OCI-LY3 (cell line): Measurements from ENCODE around the gene RAB5B.

Source experiments
- H2AFZ ChIP-seq: fragments of 200-600, 300-600 bp; shearing (Covaris generic); 2 replicates; pipeline ENCODE4 v1.6.0; 2014; ENCODE audit warnings: antibody characterized with exemption, low read depth, low read length
- H3K27ac ChIP-seq: fragments of 200-600, 300-600 bp; sonication (generic); 2 replicates; pipeline ENCODE4 v1.5.1; 2014; ENCODE audit warnings: mild to moderate bottlenecking, low read length, moderate library complexity, mixed read lengths
- H3K27me3 ChIP-seq: fragments of 200-600, 300-600 bp; sonication (generic); 2 replicates; pipeline ENCODE4 v1.6.1; 2014; ENCODE audit warnings: low read depth, low read length, mixed read lengths
- H3K36me3 ChIP-seq: fragments of 200-600, 300-600 bp; sonication (generic); replicated peaks from 2 replicates; pipeline ENCODE3; 2014; ENCODE audit warnings: low read depth, low read length, mixed read lengths
- H3K4me1 ChIP-seq: fragments of 300-600, 200-600 bp; sonication (generic); 2 replicates; pipeline ENCODE4 v1.6.1; 2014; ENCODE audit warnings: low read length, mixed read lengths
- H3K4me2 ChIP-seq: fragments of 200-600, 300-600 bp; sonication (generic); 2 replicates; pipeline ENCODE4 v1.6.1; 2014; ENCODE audit warnings: low read length, mixed read lengths
- H3K4me3 ChIP-seq: fragments of 300-600, 200-600 bp; sonication (generic); 2 replicates; pipeline ENCODE4 v1.5.1; 2014; ENCODE audit warnings: antibody characterized with exemption, mild to moderate bottlenecking, low read length, moderate library complexity
- H3K79me2 ChIP-seq: fragments of 300-600, 200-600 bp; shearing (Covaris generic); 2 replicates; pipeline ENCODE4 v1.6.1; 2014; ENCODE audit warnings: mild to moderate bottlenecking, low read length, mixed read lengths
- H3K9ac ChIP-seq: fragments of 300-600, 200-600 bp; shearing (Covaris generic); 2 replicates; pipeline ENCODE4 v1.6.0; 2014; ENCODE audit warnings: mild to moderate bottlenecking, low read length, moderate library complexity
- H3K9me3 ChIP-seq: fragments of 200-600, 300-600 bp; shearing (Covaris generic); 2 replicates; pipeline ENCODE4 v1.6.1; 2014; ENCODE audit warnings: low read length, mixed read lengths; ENCODE audit not compliant: insufficient read depth
- H4K20me1 ChIP-seq: fragments of 200-600, 300-600 bp; sonication (generic); 2 replicates; pipeline ENCODE4 v1.6.1; 2016; ENCODE audit warnings: low read length, mixed read lengths; ENCODE audit not compliant: insufficient read depth
- EZH2phosphoT487 ChIP-seq: fragments of 200-600 bp; shearing (Covaris generic); IDR thresholded peaks from 2 replicates; pipeline ENCODE4 v1.6.1; 2018; ENCODE audit warnings: antibody characterized with exemption, mixed run types, low read depth
- TF ChIP-seq, protein P1 (sequence below): fragments of 200-600, 300-600 bp; sonication (generic); IDR thresholded peaks from 2 replicates; pipeline ENCODE4 v1.5.1; 2014; ENCODE audit warnings: antibody characterized with exemption, low read length, low read depth

Gene RAB5B

DNA sequence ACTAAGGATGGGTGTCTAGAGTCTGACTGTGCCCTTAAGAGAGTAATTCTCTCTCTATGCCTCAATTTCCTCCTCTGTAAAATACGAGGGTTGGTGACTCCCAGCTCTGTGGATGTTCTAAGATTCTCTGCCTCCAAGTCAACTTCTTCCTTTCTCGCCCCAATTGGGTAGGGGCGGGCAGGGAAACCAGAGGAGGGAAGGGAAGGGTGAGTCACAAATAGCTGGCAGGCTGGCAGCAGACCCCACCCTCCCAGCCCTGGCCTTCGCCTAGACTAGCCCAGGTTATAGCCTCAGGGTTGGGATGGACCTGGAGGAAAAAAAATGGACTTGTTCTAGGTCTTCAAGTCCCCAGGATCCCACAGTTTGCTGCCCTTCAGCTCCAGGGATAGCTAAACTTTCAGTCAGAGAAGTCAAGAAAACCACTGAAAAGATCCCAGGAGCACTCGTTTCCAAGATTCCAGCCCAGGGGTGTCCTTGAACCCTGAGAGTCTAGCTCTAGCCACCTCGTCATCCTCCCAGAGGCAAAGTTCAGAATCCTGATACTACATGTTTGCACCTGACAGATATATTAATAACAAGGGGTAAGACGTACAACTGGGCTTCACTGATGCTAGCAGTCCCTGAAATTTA is 40.6 kb upstream of the RAB5B start:
- Histone ChIP-seq H3K4me1 (peaks cover 34% of the 10 kb centered on the region), H3K36me3 (no peaks in the 10 kb centered on the region), H3K27ac (no peak overlapping the region), H3K9me3 (peaks cover 4% of the 10 kb centered on the region; the same call in 1 of the 2 replicates), H3K9ac (no peak overlapping the region), H3K79me2 (peaks cover 6% of the 10 kb centered on the region; the same call in 1 of the 2 replicates), H3K4me3 (no peak overlapping the region), H3K4me2 (no peak overlapping the region), H4K20me1 (no peaks in the 10 kb centered on the region), H2AFZ (no peak overlapping the region), H3K27me3 (peaks cover 3% of the 10 kb centered on the region; the same call in 1 of the 2 replicates)
- TF ChIP-seq EZH2phosphoT487, result no peak
- TF ChIP-seq, protein P1, sequence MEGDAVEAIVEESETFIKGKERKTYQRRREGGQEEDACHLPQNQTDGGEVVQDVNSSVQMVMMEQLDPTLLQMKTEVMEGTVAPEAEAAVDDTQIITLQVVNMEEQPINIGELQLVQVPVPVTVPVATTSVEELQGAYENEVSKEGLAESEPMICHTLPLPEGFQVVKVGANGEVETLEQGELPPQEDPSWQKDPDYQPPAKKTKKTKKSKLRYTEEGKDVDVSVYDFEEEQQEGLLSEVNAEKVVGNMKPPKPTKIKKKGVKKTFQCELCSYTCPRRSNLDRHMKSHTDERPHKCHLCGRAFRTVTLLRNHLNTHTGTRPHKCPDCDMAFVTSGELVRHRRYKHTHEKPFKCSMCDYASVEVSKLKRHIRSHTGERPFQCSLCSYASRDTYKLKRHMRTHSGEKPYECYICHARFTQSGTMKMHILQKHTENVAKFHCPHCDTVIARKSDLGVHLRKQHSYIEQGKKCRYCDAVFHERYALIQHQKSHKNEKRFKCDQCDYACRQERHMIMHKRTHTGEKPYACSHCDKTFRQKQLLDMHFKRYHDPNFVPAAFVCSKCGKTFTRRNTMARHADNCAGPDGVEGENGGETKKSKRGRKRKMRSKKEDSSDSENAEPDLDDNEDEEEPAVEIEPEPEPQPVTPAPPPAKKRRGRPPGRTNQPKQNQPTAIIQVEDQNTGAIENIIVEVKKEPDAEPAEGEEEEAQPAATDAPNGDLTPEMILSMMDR, result no peak

DNA sequence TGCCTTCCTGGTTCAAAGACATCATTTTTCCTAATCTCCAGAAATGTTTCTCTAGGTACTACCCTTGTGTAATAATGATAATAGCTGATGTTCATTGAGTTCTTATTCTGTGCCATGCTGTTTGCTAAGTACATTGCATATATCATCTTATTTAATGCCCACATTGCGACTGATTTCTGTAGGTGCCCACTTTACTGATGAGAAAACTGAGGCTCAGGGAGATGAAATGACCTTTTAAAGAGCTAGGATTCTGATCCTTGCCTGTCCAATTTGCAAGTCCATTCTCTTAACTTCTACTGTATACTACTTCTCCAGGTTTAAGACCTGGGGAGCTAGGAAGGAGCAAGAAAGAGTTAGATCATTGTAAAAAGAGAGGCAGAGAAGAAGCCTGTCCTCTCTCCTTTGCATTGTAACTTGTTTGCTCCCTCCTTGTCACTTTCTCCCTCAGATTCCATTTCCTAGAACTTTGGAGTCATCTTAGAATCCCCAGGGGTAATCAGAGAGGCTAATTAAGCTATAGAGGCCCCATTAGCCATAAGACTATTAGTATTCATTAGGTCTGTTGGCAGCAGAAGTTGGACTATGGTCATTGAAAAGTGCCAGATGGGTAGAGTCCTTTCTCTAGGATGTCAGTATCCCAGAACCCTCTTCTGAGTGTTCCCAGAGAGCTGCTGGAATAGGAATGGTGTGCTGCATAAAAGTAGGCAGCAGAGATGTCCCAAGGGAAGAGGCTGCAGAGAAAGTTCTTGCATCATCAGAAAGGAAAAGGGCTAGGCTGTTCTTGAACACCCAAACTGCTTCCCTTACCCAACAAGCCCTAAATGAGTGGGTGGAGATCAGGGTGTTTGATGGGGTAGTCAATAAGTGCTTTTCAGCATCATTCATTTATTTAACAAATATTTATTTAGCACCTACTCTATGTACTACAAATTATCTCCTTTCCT is 39.8 kb upstream of the RAB5B start:
- no peak overlapping the region for H3K27ac ChIP-seq

DNA sequence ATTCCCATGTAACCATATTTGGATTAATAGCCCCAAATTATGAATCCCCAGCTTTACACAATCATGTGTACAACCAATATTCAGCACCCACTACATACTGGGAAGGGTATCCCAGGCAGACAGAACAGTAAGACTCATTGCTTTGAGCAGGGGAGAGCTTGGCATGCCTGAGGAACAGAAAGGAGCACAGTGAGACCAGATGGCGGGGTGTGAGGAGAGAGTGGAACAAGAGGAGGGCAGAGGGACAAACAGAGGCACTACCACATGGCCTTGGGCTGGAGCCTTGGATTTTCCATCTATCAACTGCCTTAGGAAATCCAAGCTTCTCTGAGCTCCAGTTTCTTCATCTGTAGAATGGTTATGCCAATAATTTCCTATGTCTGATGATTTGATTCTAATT is 39.1 kb upstream of the RAB5B start:
- H3K27ac ChIP-seq, result no peak overlapping the region
- no peak overlapping the region for H3K4me2 ChIP-seq
- peaks cover 3% of the 10 kb centered on the region; the same call in 1 of the 2 replicates for H3K9me3 ChIP-seq
- no peaks in the 10 kb centered on the region for H3K79me2 ChIP-seq
- H3K27me3 ChIP-seq, result peaks cover 3% of the 10 kb centered on the region; the same call in 1 of the 2 replicates
- H3K9ac ChIP-seq, result no peak overlapping the region
- no peak overlapping the region for H3K4me3 ChIP-seq
- H4K20me1 ChIP-seq, result no peaks in the 10 kb centered on the region
- no peak overlapping the region for H2AFZ ChIP-seq
- no peaks in the 10 kb centered on the region for H3K36me3 ChIP-seq
- peaks cover 23% of the 10 kb centered on the region for H3K4me1 ChIP-seq
- no peak for TF ChIP-seq EZH2phosphoT487
- TF ChIP-seq, protein P1, result no peak

More for the DNA sequence above, 39.8 kb upstream of the RAB5B start:
- Histone ChIP-seq H3K79me2 (peaks cover under 1% of the 10 kb centered on the region; the same call in 1 of the 2 replicates), H3K27me3 (peaks cover 3% of the 10 kb centered on the region; the same call in 1 of the 2 replicates), H3K9me3 (peaks cover 4% of the 10 kb centered on the region; the same call in 1 of the 2 replicates), H3K4me2 (no peak overlapping the region), H3K4me3 (no peak overlapping the region), H3K9ac (no peak overlapping the region), H3K36me3 (no peaks in the 10 kb centered on the region), H3K4me1 (peaks cover 28% of the 10 kb centered on the region), H4K20me1 (no peaks in the 10 kb centered on the region), H2AFZ (no peak overlapping the region)
- TF ChIP-seq, protein P1, result no peak
- no peak for TF ChIP-seq EZH2phosphoT487

DNA sequence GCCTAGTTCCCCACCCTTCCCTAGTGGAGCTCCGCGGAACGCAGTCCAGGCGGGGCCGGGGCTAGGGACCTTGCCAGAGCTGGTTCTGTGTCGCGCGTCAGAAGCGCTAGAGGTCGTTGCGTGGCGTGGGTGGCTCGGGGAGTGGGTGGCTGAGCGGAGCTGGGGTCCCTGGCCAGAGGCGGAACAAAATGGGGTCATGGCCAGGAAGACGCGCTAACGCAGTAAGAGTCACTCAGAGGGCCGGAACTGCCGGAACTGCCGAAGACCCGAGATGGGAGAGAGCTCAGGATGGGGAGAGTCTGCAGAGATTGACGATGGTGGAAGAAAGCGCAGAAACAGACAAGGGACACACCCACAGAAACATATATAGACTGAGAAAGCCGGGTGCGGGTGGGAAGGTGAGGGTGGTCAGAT is 38.1 kb upstream of the RAB5B start:
- no peaks in the 10 kb centered on the region for H4K20me1 ChIP-seq
- no peak overlapping the region for H3K27ac ChIP-seq
- H3K9ac ChIP-seq, result no peak overlapping the region
- no peak overlapping the region for H3K4me3 ChIP-seq
- no peak overlapping the region for H3K4me2 ChIP-seq
- H3K9me3 ChIP-seq, result no peaks in the 10 kb centered on the region
- H3K36me3 ChIP-seq, result no peaks in the 10 kb centered on the region
- H3K27me3 ChIP-seq, result peaks cover 3% of the 10 kb centered on the region; the same call in 1 of the 2 replicates
- TF ChIP-seq, protein P1, result no peak
- TF ChIP-seq EZH2phosphoT487, result no peak
- H3K79me2 ChIP-seq, result no peaks in the 10 kb centered on the region
- H2AFZ ChIP-seq, result no peak overlapping the region
- H3K4me1 ChIP-seq, result peaks cover 19% of the 10 kb centered on the region
